ENCODE results near the gene PPP1R14D.

The PPP1R14D gene

DNA sequence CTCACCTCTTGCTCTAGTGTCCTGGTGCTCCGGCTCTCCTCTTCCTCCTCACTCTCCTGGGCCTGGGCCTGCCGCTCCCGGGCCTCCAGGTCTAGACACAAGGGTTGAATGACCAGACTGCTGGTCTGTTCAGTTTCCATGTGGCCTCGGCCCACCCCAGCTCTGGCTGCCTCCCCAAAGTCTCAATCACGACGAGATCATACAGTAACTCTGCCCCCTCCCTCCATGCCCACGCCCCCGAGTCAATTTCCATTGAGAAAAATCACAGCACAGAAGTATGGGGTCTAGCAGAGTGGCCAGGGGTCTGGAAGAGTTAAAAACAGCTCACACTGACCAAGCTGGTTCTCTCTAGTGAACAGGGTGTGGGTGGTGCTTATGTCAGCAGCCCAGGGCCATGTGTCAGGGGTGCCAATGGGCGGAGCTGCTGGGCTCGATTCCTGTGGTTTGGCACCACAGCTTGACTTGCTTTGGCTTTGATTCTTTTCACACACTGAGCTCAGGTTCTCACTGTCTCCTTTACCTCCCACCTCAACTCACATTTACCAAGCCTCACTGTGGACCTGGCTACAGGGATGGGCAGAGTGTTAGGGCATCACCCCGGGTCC, 51.9 kb downstream of the PPP1R14D start:
- DNase-seq: no peak

DNA sequence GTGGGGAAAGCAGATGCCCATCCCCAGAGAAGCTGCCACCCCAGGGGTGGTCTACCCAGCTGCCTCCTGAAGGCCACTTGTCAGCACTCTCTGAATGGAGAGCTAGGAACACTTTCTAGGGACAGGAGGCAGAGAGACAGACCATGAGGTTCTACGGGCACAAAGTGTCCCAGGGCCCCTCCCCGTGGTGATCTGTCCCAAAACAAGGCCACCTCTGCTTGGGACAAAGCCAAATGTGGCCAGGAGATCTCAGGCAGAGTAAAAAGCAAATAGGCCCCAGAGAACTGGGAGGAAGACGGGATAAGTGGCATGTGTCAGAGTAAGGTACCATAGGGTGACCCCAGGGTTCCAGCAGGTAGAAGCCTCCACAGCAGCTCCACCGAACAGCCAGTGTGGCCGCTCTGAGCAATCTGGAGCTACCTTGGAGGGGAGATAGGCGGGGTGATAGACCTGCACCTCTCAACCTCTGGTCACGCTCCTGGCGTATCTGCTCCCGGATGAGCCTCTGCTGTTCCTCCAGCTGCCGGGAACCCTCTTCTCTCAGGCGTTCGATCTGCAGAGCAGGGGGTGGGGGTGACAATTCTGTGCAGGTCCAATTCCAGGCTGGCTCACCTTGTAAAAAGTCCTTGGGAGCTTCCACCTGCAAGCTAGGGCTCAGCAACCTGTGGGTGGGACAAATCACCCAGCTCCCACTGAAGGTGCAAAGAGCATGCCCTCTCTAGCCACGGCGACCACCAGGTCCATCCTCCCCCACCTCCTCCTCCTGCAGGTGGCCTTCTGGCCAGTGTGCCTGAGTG, 52.6 kb downstream of the PPP1R14D start:
- DNase-seq: no peak

DNA sequence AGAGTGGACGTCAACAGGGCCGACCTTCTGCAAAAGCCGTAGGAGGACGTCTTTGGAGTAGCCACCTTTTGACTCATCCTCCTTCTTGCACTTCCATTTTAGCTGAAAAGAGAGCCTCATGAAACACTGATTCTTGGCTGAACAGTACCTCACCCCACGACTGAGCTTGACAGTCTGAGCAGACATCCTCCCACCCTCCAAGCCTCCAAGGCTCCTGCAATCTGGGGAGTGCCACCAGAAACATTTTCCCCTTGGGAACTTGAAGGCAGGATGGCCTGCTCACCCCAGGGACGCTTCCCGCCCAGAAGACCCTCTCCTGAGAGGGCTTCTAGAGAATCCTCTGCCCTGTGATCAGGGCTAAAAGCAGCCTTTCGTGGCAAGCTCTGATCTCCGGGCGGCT, 53.5 kb downstream of the PPP1R14D start:
- DNase-seq: no peak

DNA sequence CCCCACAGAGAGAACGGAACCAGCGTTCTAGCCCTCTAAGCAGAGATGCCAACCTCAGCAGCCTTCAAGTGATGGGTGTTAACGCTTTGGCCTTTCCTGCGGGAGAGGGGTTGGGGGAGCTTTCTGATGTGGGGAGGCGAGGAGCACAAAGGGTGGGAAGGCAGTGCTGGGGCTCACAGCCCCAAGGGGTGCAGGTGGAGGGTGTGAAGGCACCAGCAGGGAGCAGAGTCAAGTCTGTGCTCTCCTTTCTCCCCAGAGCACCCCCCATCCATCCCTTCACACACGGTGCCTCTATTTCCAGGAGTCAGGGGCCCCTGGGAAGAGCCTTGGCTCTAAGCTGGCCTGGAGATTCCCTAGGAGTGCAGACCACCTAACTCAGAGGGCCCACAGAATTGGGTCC, 54.6 kb downstream of the PPP1R14D start:
- DNase-seq: no peak

DNA sequence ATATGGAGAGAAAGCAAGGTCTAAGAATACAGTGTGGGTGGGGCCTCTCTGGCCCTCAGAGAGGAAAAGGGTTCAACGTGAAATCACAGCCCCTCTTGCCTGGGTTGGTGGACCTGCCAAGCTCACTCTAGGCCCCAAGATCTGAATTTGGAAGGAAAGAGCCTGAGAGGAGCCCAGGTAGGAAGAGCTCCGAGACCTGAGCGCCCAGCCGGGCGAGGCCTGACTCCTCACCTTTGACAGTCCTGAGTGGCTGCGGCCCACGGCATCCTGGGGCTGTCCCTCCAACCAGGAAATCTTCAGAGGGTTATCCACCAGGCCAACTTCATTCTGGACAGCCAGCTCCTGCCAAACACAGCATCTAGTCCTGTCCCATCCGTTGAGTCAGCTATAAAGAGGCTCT, 55.0 kb downstream of the PPP1R14D start:
- no peak for DNase-seq

DNA sequence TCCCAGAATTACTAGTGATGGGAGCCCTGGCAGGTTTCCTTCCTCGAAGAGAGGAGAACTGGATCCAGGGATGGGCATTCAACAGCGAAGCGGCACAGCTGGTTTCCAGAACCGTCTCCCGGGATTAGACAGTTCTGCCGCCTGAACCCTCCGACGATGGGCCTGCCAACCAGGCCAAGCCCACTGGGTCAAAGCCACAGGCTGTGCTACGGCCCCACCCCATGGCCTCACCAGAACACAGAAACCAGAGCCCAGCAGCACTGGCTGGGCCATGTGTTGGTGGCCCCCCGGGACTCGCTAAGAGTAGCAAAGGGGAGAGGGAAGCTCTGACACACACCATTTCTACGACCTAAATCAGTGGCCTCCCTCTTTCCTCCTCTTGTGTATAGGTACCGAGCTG, 56.5 kb downstream of the PPP1R14D start:
- no peak for DNase-seq

DNA sequence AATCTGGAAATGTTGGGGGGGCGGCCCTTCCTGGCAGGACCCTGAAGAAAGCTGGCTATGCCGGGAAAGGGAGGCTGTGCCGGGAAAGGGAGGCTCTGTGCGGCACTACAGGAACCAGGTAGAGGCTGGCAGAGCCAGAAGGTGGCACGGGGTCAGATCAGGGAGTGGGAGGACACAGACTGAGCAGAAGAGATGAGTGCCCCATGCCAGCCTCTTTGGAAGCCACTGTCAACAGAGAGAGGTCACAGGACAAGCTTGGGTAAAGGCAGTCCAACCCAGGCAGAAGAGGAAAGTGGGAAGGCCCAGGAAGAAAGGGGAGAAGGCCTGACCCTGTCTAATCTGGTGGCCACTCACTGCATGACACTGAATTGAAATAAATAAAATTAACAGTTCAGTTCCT, 57.3 kb downstream of the PPP1R14D start:
- DNase-seq: no peak

DNA sequence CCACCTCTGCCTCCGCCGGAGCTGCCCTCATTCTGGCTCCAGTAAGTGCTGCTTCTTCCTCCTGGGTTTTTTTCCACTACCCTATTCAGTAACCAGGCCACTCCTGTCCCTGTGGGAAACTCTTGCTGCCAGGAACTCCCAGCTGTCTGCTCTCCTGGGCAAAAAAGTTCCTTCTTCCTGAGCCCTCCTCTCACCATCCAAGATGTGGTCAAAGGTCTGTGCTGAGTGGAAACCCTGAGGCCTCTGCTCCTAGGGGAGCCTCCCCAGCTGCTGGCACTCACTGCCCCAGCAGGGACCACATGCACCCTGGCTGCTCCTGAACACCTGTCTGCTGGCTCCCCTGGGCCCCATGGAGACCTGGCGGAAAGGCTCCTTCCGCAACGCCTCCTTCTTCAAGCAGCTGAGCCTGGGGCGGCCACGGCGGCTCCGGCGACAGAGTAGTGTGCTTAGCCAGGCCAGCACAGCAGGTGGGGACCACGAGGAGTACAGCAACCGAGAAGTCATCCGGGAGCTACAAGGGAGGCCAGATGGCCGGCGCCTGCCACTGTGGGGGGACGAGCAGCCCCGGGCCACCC, 58.3 kb downstream of the PPP1R14D start:
- DNase-seq: no peak

DNA sequence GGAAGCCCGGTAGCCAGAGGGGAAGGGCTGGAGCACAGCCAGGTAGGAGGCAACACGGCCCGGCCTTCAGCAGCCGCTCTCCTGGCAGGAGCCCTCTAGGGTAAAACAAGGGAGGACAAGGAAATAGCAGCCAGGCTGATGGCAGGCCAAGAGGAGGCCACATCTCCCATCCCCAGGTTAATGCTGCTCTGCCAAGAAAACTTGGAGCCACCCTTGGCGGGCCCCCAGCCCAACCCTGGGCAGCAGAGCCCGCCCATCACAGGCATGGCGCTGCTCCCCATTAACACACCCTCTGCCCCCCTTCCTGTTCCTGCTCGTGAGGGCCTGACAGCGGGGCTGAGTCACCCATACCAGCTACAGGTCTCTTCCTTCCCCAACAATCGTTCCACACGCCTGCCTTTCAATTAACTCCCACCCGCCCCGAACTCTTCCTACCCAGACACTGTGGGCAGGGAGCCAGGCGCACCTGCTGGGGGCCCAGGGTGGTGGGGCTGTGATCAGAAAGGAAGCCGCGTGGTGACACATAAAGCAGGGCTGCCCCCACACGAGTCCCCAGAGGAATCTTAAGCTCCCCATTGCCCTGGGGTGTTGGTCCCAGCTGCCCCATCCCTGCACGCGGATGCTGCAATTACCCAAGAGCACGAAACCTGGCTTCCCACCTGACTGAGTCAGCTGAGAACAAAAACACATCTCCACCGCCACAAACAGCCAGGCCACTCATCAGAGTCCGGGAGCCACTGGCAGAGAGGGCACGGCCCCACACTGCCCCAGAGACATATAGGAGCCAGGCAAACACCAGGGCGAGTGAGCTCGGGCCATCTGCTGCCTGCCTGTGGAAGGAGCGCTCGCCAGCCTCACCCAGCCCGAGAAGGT, 59.0 kb downstream of the PPP1R14D start, which contains the start of gene C15orf62:
Gene C15orf62 (plus strand): TSS at position 707 of the 873 bp plus-strand sequence. CDS start 516 bp downstream, outside the sequence.
- DNase-seq: peak; percentile 73

DNA sequence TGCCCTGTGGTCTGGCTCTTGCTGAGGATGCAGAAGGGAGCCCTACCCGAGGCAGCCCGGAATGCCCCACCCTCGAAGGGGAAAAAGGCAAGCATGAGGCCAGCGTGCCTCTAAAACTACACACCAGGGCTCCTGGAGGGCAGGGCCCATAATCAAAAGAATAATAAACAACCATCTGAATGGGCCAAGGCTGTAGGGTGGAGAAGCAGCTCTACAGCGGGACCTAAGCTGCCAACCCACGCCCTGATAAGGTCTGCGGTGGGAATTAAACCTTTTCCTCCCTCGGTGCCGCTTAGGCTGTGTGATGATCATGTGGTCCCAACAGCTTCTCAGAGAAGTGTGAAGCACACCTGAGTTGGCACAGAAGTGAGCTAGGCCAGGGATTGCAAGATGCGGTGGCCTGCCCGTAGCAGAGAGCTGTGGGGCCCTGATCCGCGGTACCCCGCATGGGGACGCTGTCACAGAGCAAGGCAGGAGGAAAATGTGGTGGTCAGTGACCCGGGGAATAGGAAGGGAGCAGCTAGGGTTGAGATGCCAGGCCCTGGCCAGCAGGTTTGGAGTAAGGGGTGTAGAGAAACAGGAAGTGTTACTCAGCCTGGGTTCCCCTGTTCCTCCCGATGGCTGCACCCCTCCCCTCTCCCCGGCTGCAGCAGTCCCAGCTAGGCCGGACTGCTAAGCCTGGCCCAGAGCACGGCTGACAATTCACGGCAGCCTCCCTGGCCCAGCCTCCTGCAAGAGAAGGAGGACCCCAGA, 59.8 kb downstream of the PPP1R14D start:
- no peak for DNase-seq

DNA sequence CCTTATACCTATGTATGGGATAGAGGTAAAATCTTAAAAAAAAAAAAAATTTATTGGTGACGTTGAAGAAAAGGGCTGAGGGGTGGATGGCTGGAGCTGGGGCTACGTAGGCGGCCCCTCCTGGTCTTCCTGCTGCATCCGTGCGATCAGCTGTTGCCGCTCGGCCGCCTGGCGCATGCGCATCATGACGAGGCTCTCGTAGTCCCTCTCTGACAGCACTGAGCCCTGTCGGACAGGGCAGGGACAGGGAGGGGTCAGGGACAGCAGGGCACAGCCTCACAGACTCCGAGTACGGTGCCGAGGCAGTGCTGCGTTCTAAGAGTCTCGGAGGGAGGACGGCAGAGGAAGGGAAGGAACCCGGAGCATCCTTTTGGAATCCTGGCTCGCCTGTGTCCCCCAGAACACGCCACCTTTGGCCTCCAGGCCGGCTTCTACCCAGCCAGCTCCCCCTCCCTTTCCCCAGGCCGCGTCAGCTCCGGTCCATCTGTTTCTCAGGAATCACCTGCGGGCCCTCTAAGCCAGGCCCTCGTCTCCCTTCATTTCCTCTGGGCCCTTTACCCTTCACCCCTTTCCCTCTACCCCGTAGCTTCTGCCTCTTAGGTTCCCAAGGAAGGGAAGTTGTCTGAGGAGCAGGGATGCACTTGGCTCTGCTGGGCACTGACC, 60.5 kb downstream of the PPP1R14D start:
- no peak for DNase-seq

DNA sequence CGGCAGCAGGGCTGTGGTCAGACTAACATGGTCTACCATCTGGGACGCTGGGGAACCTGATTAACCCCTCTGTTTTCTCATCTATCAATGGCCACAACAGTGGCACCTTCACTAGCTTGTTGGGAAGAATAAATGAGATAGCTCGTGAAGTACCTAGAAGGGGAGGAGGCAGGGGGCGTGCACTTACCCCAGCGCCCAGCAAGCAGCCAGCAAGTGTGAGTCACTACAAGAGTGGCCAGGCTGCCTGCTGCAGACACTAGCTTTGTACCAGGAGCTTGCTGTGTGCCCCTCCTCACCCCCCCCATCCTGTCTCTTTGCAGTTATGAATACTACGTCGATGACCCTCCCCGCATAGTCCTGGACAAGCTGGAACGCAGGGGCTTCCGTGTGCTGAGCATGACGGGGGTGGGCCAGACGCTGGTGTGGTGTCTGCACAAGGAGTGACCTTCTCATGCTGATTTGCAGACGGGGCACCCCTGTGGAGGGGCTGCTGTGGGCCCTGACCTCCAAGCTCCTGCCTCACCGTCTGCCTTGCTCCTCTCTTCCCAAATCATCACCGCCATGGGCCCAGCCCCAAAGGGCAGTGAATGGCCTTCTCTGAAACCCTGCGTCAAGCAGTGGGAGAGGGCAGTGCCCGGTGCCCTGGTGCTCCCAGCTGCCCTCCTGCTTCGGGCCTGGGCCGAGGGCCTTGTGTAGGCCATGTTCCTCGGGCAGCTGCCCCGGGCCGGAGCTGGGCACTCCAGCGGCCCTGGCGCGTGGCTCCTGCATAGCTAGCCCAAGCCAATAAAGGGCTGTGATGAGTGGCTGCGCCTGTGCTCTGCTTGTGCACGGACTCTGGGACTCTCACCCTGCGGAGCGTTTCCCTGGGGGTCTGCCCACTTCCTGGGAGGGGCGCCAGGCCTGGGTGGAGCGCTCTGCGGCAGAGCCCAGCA, 61.3 kb downstream of the PPP1R14D start:
- DNase-seq: no peak

DNA sequence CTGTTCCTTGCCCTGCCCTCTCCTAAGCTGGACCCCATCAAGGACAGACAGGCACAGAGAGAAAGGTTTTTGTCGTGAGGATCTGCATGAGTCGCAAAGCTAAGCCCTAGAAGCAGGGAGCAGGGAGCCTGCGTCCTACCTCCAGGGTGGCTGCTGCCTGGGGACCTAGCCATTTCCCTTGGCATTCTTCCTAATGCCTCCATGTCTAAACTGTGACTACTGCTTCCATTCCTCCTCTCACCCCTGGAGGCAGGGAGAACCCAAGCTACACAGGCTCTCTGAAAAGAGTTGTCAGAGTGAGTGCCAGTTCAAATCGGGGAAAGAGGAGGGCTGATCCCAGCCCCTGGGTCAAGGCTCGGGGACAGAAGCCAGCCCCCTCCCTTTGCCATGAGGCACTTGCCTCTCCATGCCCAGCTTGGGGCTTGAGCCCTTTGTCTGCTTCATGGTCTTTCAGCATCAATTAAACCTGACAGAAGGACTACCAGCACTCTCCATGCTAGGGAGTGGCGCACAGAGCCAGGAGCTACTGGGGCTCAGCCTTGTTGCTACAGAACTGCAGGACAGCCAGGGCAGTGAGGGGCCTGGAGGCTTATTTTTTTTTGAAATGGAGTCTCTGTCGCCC, 62.2 kb downstream of the PPP1R14D start:
- DNase-seq: no peak
